ENCODE measurements around the gene PMPCB. TPM values are rescaled to one million over a fixed set of nuclear protein-coding genes. Genes with fewer than 3 reads are reported as not detected.

The PMPCB gene
- polyA plus RNA-seq, 1 experiment = 44.3 TPM

DNA sequence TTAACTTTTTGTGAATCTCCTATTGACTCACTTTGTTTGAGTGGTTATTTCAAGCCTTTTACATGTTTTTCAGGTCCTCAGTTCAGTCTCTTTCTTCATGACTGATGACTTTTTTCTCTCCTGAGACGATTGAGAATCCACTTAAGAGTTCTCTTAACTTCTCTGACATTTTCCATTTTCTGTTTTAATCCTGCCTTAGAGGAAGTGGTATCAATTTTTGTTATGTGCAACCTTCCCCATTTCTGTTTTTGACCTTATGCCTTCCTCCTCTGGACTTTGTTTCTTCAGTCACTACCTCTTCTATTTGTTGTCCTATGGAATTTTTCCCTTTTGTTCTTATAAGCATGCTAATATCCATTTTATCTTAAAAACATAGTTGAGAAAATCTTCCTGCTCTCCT, 52.6 kb downstream of the PMPCB start:
- TF ChIP-seq, protein P1, sequence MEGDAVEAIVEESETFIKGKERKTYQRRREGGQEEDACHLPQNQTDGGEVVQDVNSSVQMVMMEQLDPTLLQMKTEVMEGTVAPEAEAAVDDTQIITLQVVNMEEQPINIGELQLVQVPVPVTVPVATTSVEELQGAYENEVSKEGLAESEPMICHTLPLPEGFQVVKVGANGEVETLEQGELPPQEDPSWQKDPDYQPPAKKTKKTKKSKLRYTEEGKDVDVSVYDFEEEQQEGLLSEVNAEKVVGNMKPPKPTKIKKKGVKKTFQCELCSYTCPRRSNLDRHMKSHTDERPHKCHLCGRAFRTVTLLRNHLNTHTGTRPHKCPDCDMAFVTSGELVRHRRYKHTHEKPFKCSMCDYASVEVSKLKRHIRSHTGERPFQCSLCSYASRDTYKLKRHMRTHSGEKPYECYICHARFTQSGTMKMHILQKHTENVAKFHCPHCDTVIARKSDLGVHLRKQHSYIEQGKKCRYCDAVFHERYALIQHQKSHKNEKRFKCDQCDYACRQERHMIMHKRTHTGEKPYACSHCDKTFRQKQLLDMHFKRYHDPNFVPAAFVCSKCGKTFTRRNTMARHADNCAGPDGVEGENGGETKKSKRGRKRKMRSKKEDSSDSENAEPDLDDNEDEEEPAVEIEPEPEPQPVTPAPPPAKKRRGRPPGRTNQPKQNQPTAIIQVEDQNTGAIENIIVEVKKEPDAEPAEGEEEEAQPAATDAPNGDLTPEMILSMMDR (IDR thresholded peaks at IDR 0.05; ENCODE audit: insufficient read depth, low read depth, low read length) = no peak
- no peak for DNase-seq (ENCODE audit: low read depth)
- CTCF ChIA-PET = interaction anchor here (0.6 kb wide), 1 partner anchor 36 kb away, joined by 4 read pairs; no protein-coding TSS in a partner anchor

More for the DNA sequence above, 52.6 kb downstream of the PMPCB start:
- no peaks in the 10 kb centered on the region for H3K36me3 ChIP-seq (ENCODE audit: control insufficient read depth, insufficient read depth, low read length)
- no peak overlapping the region for H3K4me3 ChIP-seq (ENCODE audit: low read depth, low read length)
- H3K27me3 ChIP-seq (ENCODE audit: control insufficient read depth, insufficient read depth, low read length) = no peaks in the 10 kb centered on the region
- POLR2A ChIA-PET = no interaction called here

Small RNA genes within 50 kb of the gene (small RNA-seq; reads per million reads assigned to genes)
- gene RPS29P16 (ENCODE audit: insufficient read length, low read depth, low replicate concordance) = not detected

Other genes starting within 250 kb of the PMPCB start
- 0.20 and 0.43 TPM in 2 replicates for gene FBXL13, start 222.6 kb upstream of the PMPCB start, polyA plus RNA-seq (2011; rRNA removed)
- gene ARMC10, start 222.3 kb upstream of the PMPCB start, polyA plus RNA-seq (2011; rRNA removed) = 13.2 and 29.7 TPM in 2 replicates
- gene NAPEPLD, start 148.3 kb upstream of the PMPCB start, polyA plus RNA-seq (2011; rRNA removed) = 2.9 and 4.9 TPM in 2 replicates
- 9.1 and 12.2 TPM in 2 replicates for gene DNAJC2, start 47.3 kb downstream of the PMPCB start, polyA plus RNA-seq (2011; rRNA removed)
- gene PSMC2, start 50.2 kb downstream of the PMPCB start, polyA plus RNA-seq (2011; rRNA removed) = 103 and 179 TPM in 2 replicates
- gene SLC26A5, start 148.8 kb downstream of the PMPCB start, polyA plus RNA-seq (2011; rRNA removed) = not detected in 2 replicates

Measured in BJ (cell line).